Left ventricle myocardium inferior (tissue), 1 donor: ENCODE results near the gene TK1. TPM values are rescaled to one million over a fixed set of nuclear protein-coding genes. Genes with fewer than 3 reads are reported as not detected.

Experiments used
- DNase-seq: peaks from one replicate; pipeline ENCODE4 v3.0.0-alpha.2; 2020
- H3K27ac ChIP-seq: fragments of 200-600 bp; replicated peaks from 2 replicates; pipeline ENCODE4 v1.8.0; 2021
- H3K27me3 ChIP-seq: fragments of 200-600 bp; 2 replicates; pipeline ENCODE4 v1.8.0; 2021; ENCODE audit warnings: low read depth
- H3K36me3 ChIP-seq: fragments of 200-600 bp; 2 replicates; pipeline ENCODE4 v1.8.0; 2021
- H3K4me1 ChIP-seq: fragments of 200-600 bp; 2 replicates; pipeline ENCODE4 v1.8.0; 2021
- H3K4me3 ChIP-seq: fragments of 200-600 bp; 2 replicates; pipeline ENCODE4 v1.8.0; 2021; ENCODE audit warnings: mild to moderate bottlenecking, moderate library complexity
- H3K9me3 ChIP-seq: fragments of 200-600 bp; replicated peaks from 2 replicates; pipeline ENCODE4 v1.8.0; 2021
- CTCF ChIP-seq: fragments of 200-600 bp; IDR thresholded peaks from 2 replicates; pipeline ENCODE4 v1.8.0; 2021; ENCODE audit warnings: antibody characterized with exemption, mild to moderate bottlenecking, borderline replicate concordance
- intact Hi-C: fragments of 100-400 bp; cut with micrococcal nuclease; formaldehyde crosslinking; loops from one replicate; pipeline ENCODE4 v1.11.0; 2022
- total RNA-seq: library from RNA; stranded (reverse); fragmentation: NEBNext Ultra II Directional; extraction: Animal tissue kit (Norgen Biotek cat#: 25700); gene quantifications from one replicate; pipeline ENCODE4 v1.2.1, GENCODE V29; 2021
- donor health status: DM: no; HTN: yes; CAD: no; lungs with severe emphysema.

The TK1 gene
- total RNA-seq, 1 donor from 2014 or later = 1.8 TPM

GRCh38 chr17:78227455-78227916 is 40.6 kb upstream of the TK1 start:
- Histone ChIP-seq H3K36me3 (no peaks in the 10 kb centered on the region), H3K9me3 (no peaks in the 10 kb centered on the region), H3K4me3 (no peak overlapping the region), H3K27ac (no peak overlapping the region), H3K4me1 (peaks cover 15% of the 10 kb centered on the region), H3K27me3 (peaks cover 34% of the 10 kb centered on the region)
- DNase-seq = no peak
- no peak for TF ChIP-seq CTCF
- intact Hi-C loops = no loop called here

- no peak overlapping the region for H3K27ac ChIP-seq
- intact Hi-C loops = no loop called here
- H3K27me3 ChIP-seq = peaks cover 29% of the 10 kb centered on the region
- H3K36me3 ChIP-seq = no peaks in the 10 kb centered on the region
- DNase-seq = no peak
- no peak overlapping the region for H3K4me3 ChIP-seq
- no peak for TF ChIP-seq CTCF
- H3K4me1 ChIP-seq = peaks cover 15% of the 10 kb centered on the region
- H3K9me3 ChIP-seq = no peaks in the 10 kb centered on the region
Observed at GRCh38 chr17:78226759-78227454, 40.1 kb upstream of the TK1 start.

- no peak for DNase-seq
- Histone ChIP-seq H3K36me3 (no peaks in the 10 kb centered on the region), H3K9me3 (no peaks in the 10 kb centered on the region), H3K27ac (no peak overlapping the region), H3K4me1 (peaks cover 15% of the 10 kb centered on the region), H3K27me3 (peaks cover 22% of the 10 kb centered on the region), H3K4me3 (no peak overlapping the region)
- intact Hi-C loops = no loop called here
- no peak for TF ChIP-seq CTCF
Observed at GRCh38 chr17:78226055-78226758, 39.4 kb upstream of the TK1 start.

GRCh38 chr17:78225088-78225865 is 38.4 kb upstream of the TK1 start:
- TF ChIP-seq CTCF = no peak
- H3K36me3 ChIP-seq = no peaks in the 10 kb centered on the region
- peaks cover 12% of the 10 kb centered on the region for H3K27me3 ChIP-seq
- no peak overlapping the region for H3K4me3 ChIP-seq
- H3K9me3 ChIP-seq = no peaks in the 10 kb centered on the region
- no peak for DNase-seq
- intact Hi-C loops = no loop called here
- H3K27ac ChIP-seq = no peak overlapping the region
- H3K4me1 ChIP-seq = peaks cover 15% of the 10 kb centered on the region

GRCh38 chr17:78224231-78225087 is 37.6 kb upstream of the TK1 start:
- H3K4me3 ChIP-seq = no peak overlapping the region
- DNase-seq = no peak
- no peaks in the 10 kb centered on the region for H3K9me3 ChIP-seq
- peaks cover 4% of the 10 kb centered on the region for H3K27me3 ChIP-seq
- intact Hi-C loops = no loop called here
- peaks cover 15% of the 10 kb centered on the region for H3K4me1 ChIP-seq
- no peaks in the 10 kb centered on the region for H3K36me3 ChIP-seq
- H3K27ac ChIP-seq = no peak overlapping the region
- no peak for TF ChIP-seq CTCF
